Measurements from ENCODE around the gene ANKH. TPM values are rescaled to one million over a fixed set of nuclear protein-coding genes. Genes with fewer than 3 reads are reported as not detected.

The ANKH gene
- total and polyA plus RNA-seq, 12 donors = 4.8 to 45.6 (median 30.9) TPM

DNA sequence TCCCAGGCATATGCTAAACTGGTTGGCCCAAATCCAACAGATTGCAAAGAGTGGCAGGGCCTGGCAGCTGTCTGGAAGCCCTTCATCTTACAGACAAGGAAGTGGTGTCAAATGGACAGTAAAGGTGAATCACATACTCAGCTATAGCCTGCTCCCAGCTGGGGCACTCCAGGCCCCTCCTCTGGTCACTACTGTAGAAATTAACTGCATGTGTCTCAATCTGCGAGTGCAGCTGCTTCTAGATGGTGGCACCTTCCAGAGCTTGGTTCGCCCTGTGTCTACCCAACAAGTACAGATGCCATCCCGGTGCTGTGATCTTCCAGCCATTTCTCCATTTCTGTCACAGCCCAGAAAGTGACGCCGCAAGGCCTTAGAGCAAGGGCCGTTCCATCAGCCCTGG is 156.9 kb downstream of the ANKH start:
- Histone ChIP-seq H3K9me3 (replicated peaks in 1 of 3) (no peaks in the 10 kb centered on the region), H3K27ac (no peak overlapping the region), H3K36me3 (replicated peaks in 1 of 2) (peaks cover 0 to 49% of the 10 kb centered on the region in 2 donors), H3K27me3 (no peaks in the 10 kb centered on the region), H3K4me3 (no peak overlapping the region), H3K4me1 (replicated peaks in 1 of 2) (no peaks in the 10 kb centered on the region)
- 98 to 100% (median 99%) methylated on average over 6 of the region's 6 CpGs for WGBS, 4 donors
- intact Hi-C loops (cut with DNase I) = no loop called here
- TF ChIP-seq, protein P1, sequence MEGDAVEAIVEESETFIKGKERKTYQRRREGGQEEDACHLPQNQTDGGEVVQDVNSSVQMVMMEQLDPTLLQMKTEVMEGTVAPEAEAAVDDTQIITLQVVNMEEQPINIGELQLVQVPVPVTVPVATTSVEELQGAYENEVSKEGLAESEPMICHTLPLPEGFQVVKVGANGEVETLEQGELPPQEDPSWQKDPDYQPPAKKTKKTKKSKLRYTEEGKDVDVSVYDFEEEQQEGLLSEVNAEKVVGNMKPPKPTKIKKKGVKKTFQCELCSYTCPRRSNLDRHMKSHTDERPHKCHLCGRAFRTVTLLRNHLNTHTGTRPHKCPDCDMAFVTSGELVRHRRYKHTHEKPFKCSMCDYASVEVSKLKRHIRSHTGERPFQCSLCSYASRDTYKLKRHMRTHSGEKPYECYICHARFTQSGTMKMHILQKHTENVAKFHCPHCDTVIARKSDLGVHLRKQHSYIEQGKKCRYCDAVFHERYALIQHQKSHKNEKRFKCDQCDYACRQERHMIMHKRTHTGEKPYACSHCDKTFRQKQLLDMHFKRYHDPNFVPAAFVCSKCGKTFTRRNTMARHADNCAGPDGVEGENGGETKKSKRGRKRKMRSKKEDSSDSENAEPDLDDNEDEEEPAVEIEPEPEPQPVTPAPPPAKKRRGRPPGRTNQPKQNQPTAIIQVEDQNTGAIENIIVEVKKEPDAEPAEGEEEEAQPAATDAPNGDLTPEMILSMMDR (IDR thresholded peaks at IDR 0.05) = no peak
- TF ChIP-seq POLR2A (IDR thresholded peaks at IDR 0.05) = no peak
- peak in 1 of 7 donors; percentile 50 for DNase-seq

DNA sequence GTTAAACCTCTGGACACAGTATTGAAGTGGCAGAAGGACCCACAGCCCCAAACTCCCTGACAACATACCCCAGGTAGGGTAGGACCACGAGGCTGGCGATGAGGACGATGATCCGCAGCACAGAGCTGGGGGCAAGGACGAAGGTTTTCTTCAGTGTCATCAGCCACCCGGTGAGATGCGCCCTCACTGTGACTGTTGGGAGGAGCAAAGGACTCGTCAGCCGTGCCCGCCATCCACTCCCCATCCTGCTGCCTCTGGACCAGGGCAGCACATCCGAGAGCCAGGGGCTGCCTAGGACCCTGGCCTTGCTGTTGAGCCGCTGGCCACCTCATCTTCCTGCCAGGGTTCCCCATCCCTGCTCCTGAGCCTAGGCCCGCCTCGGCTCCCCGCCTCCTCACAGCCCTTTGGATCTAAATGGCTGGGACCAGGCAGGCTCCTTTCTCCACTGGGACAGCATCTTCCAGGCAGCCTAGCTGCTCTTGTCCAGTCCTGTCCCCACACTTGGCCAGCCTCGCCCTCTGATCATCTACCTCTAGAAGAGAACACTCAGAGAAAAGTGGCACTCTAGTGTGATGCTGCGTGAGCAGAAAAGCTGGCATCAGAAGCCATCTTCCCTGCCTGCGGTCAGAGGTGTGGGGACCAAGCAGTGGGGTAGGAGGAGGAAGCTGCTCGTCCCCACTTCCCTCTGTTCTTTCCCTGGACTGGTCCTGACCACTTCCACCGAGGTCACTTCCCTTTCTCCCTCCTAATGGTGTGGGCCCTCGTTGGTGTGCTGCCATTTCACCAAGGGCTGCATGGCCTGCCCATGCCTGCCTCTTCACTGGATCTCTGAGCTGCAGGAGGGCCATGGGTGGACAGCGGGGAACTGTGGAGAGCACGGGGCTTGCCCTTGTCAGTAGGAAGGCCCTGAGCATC is 157.8 kb downstream of the ANKH start:
- Histone ChIP-seq H3K9me3 (replicated peaks in 1 of 3) (no peaks in the 10 kb centered on the region), H3K27me3 (no peaks in the 10 kb centered on the region), H3K4me3 (no peak overlapping the region), H3K4me1 (replicated peaks in 1 of 2) (no peaks in the 10 kb centered on the region), H3K36me3 (replicated peaks in 1 of 2) (peaks cover 0 to 54% of the 10 kb centered on the region in 2 donors), H3K27ac (peak overlapping the region in 1 of 5 donors; percentile 10)
- WGBS, 4 donors = 93 to 96% (median 95%) methylated on average over 13 to 23 of the region's 23 CpGs
- DNase-seq = peak in 2 of 7 donors; percentile 13 to 49
- no peak for TF ChIP-seq POLR2A (IDR thresholded peaks at IDR 0.05)
- TF ChIP-seq, protein P1 (IDR thresholded peaks at IDR 0.05) = no peak
- intact Hi-C loops (cut with DNase I) = no loop called here

DNA sequence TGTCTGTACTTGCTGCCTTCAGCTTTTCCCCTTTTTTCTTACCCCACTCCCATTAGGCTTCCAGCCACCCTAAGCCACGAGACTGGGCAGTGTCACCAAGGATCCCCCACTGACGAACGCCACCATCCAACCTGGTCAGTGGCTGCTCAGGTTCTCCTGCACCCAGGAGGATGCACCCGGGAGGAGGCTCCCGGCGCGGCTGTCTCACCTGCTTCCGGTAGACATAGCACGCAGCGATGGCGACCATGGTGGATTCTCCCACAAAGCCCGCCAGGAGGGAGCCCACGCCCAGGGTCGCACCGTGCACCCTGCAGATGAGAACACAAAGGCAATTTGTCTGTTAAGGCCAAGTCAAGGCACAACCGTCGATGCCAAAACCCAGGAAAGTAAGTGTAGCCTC is 158.9 kb downstream of the ANKH start:
- Histone ChIP-seq H3K27ac (no peak overlapping the region), H3K4me1 (replicated peaks in 1 of 2) (no peaks in the 10 kb centered on the region), H3K4me3 (no peak overlapping the region), H3K9me3 (replicated peaks in 1 of 3) (no peaks in the 10 kb centered on the region), H3K27me3 (no peaks in the 10 kb centered on the region), H3K36me3 (replicated peaks in 1 of 2) (peaks cover 0 to 54% of the 10 kb centered on the region in 2 donors)
- TF ChIP-seq POLR2A (IDR thresholded peaks at IDR 0.05) = no peak
- TF ChIP-seq, protein P1 (IDR thresholded peaks at IDR 0.05) = no peak
- 96 to 99% (median 97%) methylated on average over 10 to 17 of the region's 17 CpGs for WGBS, 4 donors
- DNase-seq = no peak
- intact Hi-C loops (cut with DNase I) = no loop called here

DNA sequence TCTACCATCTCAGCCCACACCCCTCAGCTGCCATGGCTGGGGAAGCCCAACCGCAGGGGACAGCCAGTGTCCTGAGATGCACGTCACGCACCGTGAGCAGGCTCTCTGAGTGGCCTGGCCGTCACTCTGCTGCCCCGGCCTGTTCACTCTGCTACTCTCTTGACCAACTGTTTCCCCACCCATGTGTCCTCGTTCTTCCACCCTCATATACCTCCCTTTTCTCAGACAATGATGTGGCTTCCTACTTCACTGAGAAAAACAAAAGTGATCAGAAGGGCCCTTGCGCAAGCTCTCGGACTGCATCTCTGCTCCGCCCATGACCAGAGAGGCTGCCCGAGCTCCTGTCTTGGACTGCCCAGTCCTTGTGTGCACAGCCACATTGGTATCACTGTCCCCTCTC is 159.4 kb downstream of the ANKH start:
- intact Hi-C loops (cut with DNase I) = no loop called here
- peaks cover 0 to 54% of the 10 kb centered on the region in 2 donors for H3K36me3 ChIP-seq (replicated peaks in 1 of 2)
- 90 to 95% (median 93%) methylated on average over 11 of the region's 11 CpGs for WGBS, 4 donors
- H3K27me3 ChIP-seq = no peaks in the 10 kb centered on the region
- H3K9me3 ChIP-seq (replicated peaks in 1 of 3) = no peaks in the 10 kb centered on the region
- DNase-seq = peak in 1 of 7 donors; percentile 18
- TF ChIP-seq POLR2A (IDR thresholded peaks at IDR 0.05) = no peak
- TF ChIP-seq, protein P1 (IDR thresholded peaks at IDR 0.05) = no peak
- no peaks in the 10 kb centered on the region for H3K4me1 ChIP-seq (replicated peaks in 1 of 2)
- no peak overlapping the region for H3K4me3 ChIP-seq
- no peak overlapping the region for H3K27ac ChIP-seq
